Measurements from ENCODE around the gene OMP.

Gene OMP

GRCh38 chr11:77108436-77108835, 5.8 kb downstream of the OMP start:
- no peak for DNase-seq

GRCh38 chr11:77109236-77110019, 6.8 kb downstream of the OMP start:
- DNase-seq, result peak; percentile 53

DNA sequence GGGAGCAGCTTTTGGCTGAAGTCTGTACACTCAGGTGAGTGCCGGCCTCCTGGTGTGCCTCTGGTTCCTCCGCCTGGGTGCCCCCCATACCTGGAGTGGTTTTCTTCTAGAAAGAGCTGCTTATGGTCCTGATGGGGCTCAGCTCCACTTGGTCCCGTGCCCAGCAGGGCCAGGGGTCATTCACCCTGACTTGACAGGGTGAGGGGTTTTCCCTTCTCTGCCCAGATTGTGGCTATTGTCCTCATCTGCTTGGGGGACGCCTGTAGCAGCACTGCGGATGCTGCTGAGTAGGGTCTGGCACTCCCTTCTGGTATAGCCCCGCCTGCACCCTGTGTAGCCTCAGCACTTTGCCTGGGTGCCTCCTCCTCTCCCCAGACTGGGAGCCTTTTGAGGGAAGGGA, 8.2 kb downstream of the OMP start:
- no peak for DNase-seq

DNA sequence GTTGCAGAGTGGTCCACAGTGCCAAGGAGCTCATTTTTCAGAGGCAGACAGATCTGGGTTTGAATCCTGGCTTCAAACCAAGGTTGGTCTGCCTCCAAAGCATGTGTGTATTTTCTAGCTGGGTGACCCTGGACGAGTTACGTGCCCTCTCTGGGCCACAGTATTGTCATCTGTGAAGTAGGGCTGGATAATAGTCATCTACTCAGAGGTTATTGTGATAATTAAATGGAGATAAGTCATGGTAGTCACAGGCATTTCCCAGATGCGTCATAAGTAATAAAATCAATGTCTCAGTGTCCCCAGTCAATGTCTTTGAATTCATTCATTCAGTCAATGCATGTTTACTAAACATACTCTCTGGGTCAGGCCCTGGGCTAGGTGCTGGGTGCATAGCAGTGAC, 8.6 kb downstream of the OMP start:
- no peak for DNase-seq

DNA sequence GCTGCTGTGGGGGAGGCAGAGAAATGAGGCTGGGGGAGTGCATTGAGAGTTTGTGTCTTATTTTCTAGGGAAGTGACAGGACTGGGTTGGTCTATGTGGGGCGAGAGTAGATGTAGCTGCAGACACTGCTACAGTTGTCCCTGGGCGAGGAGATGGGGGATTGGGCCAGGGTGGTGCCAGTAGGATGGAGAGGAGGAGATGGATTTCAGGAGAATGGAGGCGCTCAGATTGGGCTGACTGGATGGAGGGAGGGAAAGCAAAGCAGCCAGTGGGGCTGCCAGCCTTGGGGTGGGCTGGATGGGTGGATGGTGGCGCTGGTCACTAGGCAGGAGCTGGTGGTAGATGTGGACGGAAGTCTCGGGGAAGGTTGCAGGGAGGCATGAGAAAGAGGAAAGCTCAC, 9.3 kb downstream of the OMP start:
- DNase-seq, result no peak

DNA sequence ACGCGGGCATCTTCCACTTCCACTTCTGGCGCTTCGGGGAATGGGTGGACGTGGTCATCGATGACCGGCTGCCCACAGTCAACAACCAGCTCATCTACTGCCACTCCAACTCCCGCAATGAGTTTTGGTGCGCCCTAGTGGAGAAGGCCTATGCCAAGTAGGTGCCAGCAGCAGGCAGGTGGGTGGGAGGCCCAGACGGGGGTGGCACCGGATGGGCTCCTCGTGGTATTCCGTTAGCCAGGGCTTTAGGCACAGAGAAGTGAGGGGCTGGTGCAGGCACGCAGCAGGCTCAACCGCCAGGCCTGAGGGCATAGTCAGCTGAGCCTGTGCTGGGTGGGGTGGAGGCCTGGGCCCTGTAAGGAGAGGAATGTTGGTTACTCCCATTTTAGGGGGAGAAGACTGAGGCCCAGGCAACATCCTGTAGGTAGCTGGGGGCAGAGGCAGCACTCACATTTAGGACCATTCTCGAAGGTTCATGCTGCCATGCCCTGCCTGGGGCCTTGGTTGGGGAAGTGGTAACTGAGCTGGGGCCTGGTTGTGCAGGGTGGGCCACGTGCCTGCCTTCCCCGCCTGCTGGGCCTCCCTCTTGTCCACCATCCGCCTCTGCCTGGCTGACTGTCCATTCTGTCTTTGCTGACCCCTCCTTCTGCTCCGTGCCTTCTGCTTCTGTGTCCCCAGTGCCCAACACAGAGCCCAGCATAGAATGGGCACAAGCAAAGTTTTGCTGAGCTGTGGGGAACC, 10.2 kb downstream of the OMP start:
- DNase-seq, result no peak

DNA sequence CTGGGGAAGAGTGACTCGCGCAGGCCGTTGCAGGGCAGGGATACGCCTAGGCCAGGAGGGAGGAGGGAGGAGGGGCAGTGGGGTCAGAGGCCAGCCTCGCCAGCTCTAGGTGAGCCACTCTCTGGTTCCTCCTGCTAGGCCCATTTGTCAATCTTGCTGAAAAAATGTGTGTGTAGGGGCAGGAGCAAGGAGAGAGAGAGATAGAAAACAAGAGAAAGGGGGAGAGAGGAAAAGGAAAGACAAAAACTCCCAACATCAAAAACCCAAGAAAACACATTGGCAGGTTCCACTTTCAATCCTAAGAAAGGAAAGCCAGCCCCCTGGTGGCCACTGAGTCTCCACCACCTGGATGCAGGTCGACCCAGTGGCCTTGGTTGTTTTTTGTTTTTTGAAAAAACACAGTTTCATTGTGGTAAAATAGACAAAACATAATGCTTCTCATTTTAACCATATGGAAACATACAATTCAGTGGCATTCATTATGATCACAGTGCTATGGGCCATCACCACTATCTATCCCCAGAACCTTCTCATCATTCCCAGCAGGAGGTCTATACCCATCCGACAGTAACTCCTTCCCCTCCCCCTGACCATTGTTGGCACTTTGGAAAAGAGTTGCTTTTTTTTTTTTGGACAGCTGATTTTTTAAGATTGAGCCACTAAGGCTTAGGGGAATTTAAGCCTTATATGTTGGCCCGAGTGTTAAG, 10.9 kb downstream of the OMP start:
- peak; percentile 45 for DNase-seq

- DNase-seq, result no peak
Measured at GRCh38 chr11:77114089-77114463, 11.4 kb downstream of the OMP start.

GRCh38 chr11:77115181-77115611, 12.6 kb downstream of the OMP start:
- no peak for DNase-seq

- DNase-seq, result no peak
Measured at GRCh38 chr11:77115956-77116355, 13.3 kb downstream of the OMP start.

GRCh38 chr11:77117492-77117891, 14.9 kb downstream of the OMP start:
- DNase-seq, result no peak

DNA sequence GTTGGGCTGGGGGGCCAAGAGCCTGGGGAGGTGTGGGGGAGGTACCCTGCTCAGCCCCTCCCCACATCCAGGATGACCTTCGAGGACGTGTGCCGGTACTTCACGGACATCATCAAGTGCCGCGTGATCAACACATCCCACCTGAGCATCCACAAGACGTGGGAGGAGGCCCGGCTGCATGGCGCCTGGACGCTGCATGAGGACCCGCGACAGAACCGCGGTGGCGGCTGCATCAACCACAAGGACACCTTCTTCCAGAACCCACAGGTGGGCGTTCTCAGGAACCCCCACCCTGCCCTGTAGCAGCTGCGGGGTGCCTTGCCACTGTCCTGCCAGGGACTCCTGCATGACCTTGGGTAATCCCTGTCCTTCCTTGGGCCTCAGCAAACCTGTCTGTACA, 15.4 kb downstream of the OMP start:
- no peak for DNase-seq

DNA sequence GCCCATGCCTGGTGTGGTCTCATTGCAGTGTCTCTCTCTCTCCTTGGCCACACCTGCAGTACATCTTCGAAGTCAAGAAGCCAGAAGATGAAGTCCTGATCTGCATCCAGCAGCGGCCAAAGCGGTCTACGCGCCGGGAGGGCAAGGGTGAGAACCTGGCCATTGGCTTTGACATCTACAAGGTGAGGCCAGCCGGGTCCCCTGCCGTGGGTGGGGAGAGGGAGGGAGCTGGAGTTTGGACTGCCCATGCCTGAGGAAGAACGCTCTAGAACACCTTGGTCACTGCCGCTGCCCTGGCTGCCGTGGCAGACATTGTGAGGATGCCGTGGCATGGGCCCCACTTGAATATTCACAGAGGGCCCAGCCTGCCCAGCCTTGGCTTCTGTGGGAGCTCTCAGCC, 16.3 kb downstream of the OMP start:
- DNase-seq, result no peak

DNA sequence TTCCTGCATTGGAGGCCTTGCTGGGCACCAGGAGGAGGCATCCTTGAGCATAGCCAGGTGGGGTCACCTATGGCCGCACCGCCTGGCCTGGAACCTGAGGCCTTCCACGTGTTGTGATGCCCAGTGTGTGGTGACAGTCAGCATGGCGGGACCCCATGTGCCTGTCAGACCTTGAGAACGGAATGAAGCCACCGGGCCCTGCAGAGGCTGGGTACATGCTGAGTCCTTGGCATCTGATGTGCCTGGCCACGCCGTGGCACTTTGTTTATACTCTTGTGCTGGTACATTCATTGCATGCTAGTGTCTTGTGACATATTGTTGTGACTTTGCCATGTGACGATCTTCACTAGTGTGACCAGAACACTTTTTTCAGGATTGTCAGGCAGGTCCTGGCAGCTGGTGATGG, 16.9 kb downstream of the OMP start:
- no peak for DNase-seq

DNA sequence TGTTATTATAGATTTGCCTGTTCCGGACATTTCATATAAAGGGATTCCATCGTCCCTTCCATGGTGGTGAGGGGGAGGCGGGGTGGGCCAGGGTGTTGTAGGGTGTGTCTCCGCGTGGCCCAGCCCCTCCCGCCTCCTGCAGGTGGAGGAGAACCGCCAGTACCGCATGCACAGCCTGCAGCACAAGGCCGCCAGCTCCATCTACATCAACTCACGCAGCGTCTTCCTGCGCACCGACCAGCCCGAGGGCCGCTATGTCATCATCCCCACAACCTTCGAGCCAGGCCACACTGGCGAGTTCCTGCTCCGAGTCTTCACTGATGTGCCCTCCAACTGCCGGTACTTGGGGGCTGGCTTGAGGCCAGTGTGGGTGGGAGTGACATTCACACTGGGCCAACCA, 17.9 kb downstream of the OMP start:
- no peak for DNase-seq

DNA sequence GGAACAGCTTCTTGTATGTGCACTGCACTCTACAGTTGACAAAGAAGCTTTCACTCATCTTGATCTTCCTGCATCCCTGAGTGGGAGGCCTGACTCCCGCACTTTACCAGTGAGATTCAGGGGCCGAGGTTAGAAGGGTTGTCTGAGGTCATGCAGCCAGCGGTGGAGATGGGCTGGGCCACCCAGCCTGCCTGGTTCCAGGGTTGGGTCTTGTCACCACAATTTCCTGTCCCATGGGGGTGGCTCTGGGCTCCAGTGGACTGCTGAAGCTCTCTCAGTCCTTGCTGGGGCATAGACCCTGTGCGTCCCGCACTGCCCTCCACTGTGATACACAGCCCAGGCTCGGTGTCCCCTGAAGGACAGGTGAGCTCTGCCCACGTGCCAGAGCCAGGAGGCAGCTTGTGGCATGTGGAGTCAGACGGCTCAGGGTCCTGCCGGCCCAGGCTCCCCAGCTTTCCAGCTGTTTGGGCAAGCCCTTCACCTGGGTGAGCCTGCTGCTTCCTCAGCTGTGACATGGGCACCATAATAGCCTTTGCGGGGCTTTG, 18.5 kb downstream of the OMP start:
- DNase-seq, result no peak

GRCh38 chr11:77121876-77122575, 19.4 kb downstream of the OMP start:
- no peak for DNase-seq

- DNase-seq, result no peak
Measured at GRCh38 chr11:77122576-77123212, 20.1 kb downstream of the OMP start.

- no peak for DNase-seq
Measured at GRCh38 chr11:77123591-77123990, 21.0 kb downstream of the OMP start.

- DNase-seq, result no peak
Measured at GRCh38 chr11:77124041-77124440, 21.4 kb downstream of the OMP start.

DNA sequence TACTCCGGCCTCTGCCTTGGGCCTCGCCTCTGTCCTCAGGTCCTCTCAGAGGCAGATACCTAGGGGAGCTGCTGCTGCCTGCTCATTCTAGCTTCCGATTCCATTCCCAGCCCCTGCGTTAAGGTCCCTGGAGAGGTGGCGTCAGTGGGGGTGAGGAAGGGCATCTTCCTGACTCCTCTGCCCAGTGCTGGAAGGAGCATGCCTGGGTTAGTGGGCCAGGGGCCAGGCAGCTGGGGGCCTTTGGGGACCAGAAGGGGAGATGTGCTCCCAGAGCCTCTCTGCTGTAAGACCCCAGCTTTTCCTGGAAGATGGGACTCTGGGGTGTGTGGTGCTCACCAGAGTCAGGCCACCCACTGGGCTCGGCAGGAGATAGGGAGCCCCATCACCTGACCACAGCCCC, 21.8 kb downstream of the OMP start:
- DNase-seq, result no peak

- no peak for DNase-seq
Measured at GRCh38 chr11:77125191-77125590, 22.6 kb downstream of the OMP start.

- no peak for DNase-seq
Measured at GRCh38 chr11:77125695-77126094, 23.1 kb downstream of the OMP start.

Data from EL (cell line).